GM06990 (cell line): Measurements from ENCODE around the gene TEX54.
"Not testable (repeated sequence)": the region's sequence is repeated elsewhere in the genome, so short reads cannot be mapped to it uniquely, and the experiment has no call there.

Experiments used
- DNase-seq: peaks from one replicate; pipeline ENCODE4 v3.0.0-alpha.2; 2011; ENCODE audit not compliant: insufficient read length; ENCODE audit errors: extremely low read depth
- H3K27me3 ChIP-seq: replicated peaks from 2 replicates; pipeline ENCODE4 v1.6.0; 2011; ENCODE audit warnings: low read length; ENCODE audit not compliant: control insufficient read depth, insufficient read depth
- H3K36me3 ChIP-seq: 2 replicates; pipeline ENCODE4 v1.5.1; 2011; ENCODE audit warnings: low read length; ENCODE audit not compliant: control insufficient read depth, insufficient read depth
- H3K4me3 ChIP-seq: replicated peaks from 2 replicates; pipeline ENCODE4 v1.5.1; 2011; ENCODE audit warnings: low read depth, mild to moderate bottlenecking, control low read depth, low read length
- TF ChIP-seq, protein P1 (sequence below): IDR thresholded peaks from 2 replicates; pipeline ENCODE4 v1.5.1; 2011; ENCODE audit warnings: low read length, control low read depth, mild to moderate bottlenecking, inconsistent platforms; ENCODE audit not compliant: insufficient read depth, poor library complexity, severe bottlenecking

The TEX54 gene

DNA sequence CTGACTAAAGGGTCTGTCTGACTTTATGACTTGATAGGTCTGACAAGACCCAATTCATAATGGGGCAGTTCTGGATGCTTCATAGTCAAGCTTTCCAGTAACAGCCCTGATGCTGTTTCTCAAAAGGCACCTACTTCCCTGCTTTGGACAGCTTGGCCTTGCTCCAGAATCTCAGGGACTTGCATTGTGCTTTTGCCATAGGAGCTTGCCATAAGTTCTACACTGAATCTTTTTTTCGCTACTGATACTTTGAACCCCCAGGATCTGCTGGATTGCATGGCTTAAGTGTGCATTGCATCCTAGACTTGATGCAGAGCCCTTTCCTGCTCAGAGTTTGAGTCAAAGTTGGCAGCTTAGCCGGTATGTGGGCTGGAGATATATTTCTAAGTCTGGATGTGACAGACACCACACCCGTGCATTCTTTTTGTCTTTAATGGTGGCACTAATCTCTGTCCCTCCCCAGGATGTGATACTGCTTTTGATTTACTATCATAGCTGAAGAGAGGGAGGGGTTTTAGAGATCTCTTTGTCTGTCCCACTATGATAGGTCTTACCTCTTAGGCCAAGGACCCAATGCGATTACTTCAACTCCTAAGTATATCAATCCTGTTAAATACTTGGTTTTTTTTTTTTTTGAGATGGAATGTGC lies 31.2 kb upstream of the TEX54 start:
- H3K27me3 ChIP-seq = no peaks in the 10 kb centered on the region
- TF ChIP-seq, protein P1, sequence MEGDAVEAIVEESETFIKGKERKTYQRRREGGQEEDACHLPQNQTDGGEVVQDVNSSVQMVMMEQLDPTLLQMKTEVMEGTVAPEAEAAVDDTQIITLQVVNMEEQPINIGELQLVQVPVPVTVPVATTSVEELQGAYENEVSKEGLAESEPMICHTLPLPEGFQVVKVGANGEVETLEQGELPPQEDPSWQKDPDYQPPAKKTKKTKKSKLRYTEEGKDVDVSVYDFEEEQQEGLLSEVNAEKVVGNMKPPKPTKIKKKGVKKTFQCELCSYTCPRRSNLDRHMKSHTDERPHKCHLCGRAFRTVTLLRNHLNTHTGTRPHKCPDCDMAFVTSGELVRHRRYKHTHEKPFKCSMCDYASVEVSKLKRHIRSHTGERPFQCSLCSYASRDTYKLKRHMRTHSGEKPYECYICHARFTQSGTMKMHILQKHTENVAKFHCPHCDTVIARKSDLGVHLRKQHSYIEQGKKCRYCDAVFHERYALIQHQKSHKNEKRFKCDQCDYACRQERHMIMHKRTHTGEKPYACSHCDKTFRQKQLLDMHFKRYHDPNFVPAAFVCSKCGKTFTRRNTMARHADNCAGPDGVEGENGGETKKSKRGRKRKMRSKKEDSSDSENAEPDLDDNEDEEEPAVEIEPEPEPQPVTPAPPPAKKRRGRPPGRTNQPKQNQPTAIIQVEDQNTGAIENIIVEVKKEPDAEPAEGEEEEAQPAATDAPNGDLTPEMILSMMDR = no peak
- no peak overlapping the region for H3K4me3 ChIP-seq
- no peaks in the 10 kb centered on the region for H3K36me3 ChIP-seq
- no peak for DNase-seq

DNA sequence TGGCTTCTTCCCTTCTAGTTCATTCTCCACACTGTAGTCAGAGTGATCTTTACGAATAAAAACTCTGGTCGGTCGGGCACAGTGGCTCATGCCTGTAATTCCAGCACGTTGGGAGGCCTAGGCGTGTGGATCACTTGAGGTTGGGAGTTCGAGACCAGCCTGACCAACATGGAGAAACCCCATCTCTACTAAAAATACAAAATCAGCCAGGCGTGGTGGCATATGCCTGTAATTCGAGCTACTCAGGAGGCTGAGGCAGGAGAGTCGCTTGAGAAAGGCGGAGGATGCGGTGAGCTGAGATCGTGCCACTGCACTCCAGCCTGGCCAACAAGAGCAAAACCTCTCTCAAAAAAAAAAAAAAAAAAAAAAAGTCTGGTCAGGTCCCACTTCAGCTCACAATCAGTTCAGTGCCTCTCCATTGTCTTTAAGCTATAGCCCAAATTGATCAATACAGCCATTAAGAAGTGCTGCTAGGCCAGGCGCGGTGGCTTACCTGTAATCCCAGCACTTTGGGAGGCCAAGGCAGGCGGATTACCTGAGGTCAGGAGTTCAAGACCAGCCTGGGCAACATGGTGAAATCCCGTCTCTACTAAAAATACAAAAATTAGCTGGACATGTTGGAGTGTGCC lies 29.0 kb upstream of the TEX54 start:
- DNase-seq, H3K4me3 ChIP-seq, H3K27me3 ChIP-seq, H3K36me3 ChIP-seq: not testable (repeated sequence)

DNA sequence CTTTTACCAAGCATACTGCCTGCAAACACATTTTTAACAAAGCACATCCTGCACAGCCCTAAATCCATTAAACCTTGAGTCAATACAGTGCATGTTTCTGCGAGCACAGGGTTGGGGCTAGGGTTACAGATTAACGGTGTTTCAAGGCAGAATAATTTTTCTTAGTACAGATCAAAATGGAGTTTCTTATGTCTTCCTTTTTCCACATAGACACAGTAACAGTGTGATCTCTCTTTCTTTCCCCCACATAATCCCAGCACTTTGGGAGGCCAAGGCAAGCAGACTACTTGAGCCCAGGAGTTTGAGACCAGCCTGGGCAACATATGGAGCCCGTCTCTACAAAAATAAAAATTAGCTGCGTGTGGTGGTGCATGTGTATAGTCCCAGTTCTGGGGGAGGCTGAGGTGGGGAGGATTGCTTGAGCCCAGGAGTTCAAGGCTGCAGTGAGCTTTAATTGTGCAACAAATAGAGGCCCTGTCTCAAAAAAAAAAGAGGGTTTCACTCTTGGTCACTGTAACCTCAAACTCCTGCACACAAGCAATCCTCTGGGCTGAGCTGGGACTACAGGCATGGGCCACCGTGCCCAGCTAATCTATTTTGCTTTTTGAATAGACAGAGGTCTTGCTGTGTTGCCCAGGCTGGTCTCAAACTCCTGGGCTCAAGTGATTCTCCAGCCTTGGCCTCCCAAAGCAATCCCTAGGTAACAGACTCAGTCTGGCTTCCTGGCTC lies 28.4 kb upstream of the TEX54 start:
- TF ChIP-seq, protein P1 = no peak
- Histone ChIP-seq H3K27me3 (no peaks in the 10 kb centered on the region), H3K36me3 (no peaks in the 10 kb centered on the region), H3K4me3 (no peak overlapping the region)
- DNase-seq = peak; percentile 41

DNA sequence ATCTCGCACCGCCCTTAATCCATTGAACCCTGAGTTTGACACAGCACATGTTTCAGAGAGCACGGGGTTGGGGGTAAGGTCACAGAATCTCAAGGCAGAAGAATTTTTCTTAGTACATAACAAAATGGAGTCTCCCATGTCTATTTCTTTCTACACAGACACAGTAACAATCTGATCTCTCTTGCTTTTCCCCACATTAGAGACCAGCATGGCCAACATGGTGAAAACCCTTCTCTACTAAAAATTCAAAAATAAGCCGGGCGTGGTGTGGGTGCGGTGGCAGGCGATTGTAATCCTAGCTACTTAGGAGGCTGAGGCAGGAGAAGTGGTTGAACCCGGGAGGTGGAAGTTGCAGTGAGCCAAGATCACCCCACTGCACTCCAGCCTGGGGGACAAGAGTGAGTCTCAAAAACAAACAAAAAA lies 26.7 kb upstream of the TEX54 start:
- not testable (repeated sequence) for H3K27me3 ChIP-seq, H3K36me3 ChIP-seq, DNase-seq, H3K4me3 ChIP-seq

DNA sequence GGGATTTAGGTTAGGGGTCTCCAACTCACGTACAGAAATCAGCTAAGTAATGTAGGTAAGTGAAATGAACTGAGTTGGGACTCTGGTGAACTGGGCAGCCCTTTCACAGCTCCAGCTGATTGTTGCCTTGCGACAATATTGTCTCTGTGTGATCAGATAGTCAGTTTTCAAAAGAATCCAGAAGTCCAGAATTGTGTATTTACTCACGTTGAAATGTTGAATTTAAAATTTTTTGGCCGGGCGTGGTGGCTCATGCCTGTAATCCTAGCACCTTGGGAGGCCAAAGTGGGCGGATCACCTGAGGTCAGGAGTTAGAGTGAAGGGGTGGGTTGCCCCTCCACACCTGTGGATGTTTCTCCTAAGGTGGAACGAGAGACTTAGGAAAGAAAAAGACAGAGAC lies 25.6 kb upstream of the TEX54 start:
- H3K4me3 ChIP-seq = peak overlapping the region; percentile 97

DNA sequence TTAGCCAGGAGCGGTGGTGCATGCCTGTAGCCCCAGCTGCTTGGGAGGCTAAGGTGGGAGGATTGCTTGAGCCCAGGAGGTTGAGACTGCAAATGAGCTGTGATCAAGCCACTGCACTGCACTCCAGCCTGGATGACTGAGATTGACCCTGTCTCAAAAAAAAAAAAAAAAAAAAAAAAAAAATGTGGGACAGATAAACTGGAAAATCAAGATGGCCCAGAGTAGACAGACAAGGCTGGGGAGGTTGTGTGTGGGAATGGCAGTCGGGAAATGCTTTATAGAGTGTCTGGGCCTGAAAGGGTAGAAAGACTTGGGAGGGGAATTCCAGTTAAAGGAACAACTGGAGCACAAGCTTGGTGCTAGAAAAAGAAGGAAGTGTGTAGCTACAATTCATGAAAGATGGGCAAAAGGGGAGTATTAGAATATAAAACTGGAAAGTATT lies 24.9 kb upstream of the TEX54 start:
- no peaks in the 10 kb centered on the region for H3K27me3 ChIP-seq
- DNase-seq = no peak
- TF ChIP-seq, protein P1 = no peak
- peak overlapping the region; percentile 97 for H3K4me3 ChIP-seq
- peaks cover 11% of the 10 kb centered on the region for H3K36me3 ChIP-seq

More for the DNA sequence above, 25.6 kb upstream of the TEX54 start:
- Histone ChIP-seq H3K36me3 (peaks cover 6% of the 10 kb centered on the region), H3K27me3 (no peaks in the 10 kb centered on the region)
- TF ChIP-seq, protein P1 = no peak
- DNase-seq = no peak
